Lower leg skin (tissue), 4 donors: Measurements from ENCODE around the gene STIL. TPM values are rescaled to one million over a fixed set of nuclear protein-coding genes. Genes with fewer than 3 reads are reported as not detected.

Source experiments
- DNase-seq, 2 donors: peaks; one replicate each; pipeline ENCODE4 v3.0.0-alpha.2; 2019; ENCODE audit warnings: low spot score in 2 of 2
- H3K4me3 ChIP-seq: fragments of 200-600 bp; sonication (generic); 2 replicates; pipeline ENCODE4 v1.5.1; 2017; ENCODE audit warnings: mild to moderate bottlenecking, low read depth; ENCODE audit not compliant: poor library complexity, severe bottlenecking
- CTCF ChIP-seq, 3 donors: fragments of 450-650 bp; IDR thresholded peaks; one replicate each; pipeline ENCODE4 v1.5.1; 2016; ENCODE audit warnings: antibody characterized with exemption in 3 of 3, mild to moderate bottlenecking in 3 of 3, moderate library complexity in 2 of 3
- POLR2A ChIP-seq, 2 donors: fragments of 450-650 bp; IDR thresholded peaks; one replicate each; pipeline ENCODE4 v1.6.1; 2016 to 2017; ENCODE audit warnings: antibody characterized with exemption in 2 of 2, mild to moderate bottlenecking in 1 of 2, moderate library complexity in 1 of 2
- WGBS, 2 donors: methylation state at CpG; one replicate each; pipeline ENCODE4 v1.1.5; 2018; 5-methylcytosine and 5-hydroxymethylcytosine counted together
- intact Hi-C: fragments of 100-400 bp; cut with DNase I; formaldehyde crosslinking; loops from one replicate; pipeline ENCODE4 v1.15.0; 2023; ENCODE audit warnings: low total_unique reads
- total RNA-seq, 4 donors: library from RNA; depleted of rRNA; stranded (reverse); fragments of >200 nt; gene quantifications; one replicate each; pipeline ENCODE4 v1.1.0, GENCODE V29; 2016

STIL gene
- total RNA-seq, 4 donors from 2014 or later, result 1.8 to 9.7 (median 4.3) TPM

GRCh38 chr1:47262787-47263413 is 51.0 kb downstream of the STIL start:
- TF ChIP-seq POLR2A (IDR thresholded peaks at IDR 0.05), result no peak
- peak in 1 of 3 donors; percentile 9 for TF ChIP-seq CTCF (IDR thresholded peaks at IDR 0.05)
- intact Hi-C loops, result no loop called here
- 95 to 100% methylated on average over 1 of the region's 1 CpG for WGBS, 2 donors
- DNase-seq, result peak in 1 of 2 donors; percentile 28
- H3K4me3 ChIP-seq, result no peak overlapping the region

- no peak overlapping the region for H3K4me3 ChIP-seq
- TF ChIP-seq POLR2A (IDR thresholded peaks at IDR 0.05) (no peak), CTCF (IDR thresholded peaks at IDR 0.05) (no peak)
- no peak for DNase-seq
- intact Hi-C loops, result no loop called here
- WGBS, 2 donors, result 81 to 85% methylated on average over 2 of the region's 2 CpGs
These were observed 56.7 kb downstream of the STIL start for GRCh38 chr1:47257224-47257623.

- no peak for TF ChIP-seq POLR2A (IDR thresholded peaks at IDR 0.05)
- TF ChIP-seq CTCF (IDR thresholded peaks at IDR 0.05), result no peak
- no peak overlapping the region for H3K4me3 ChIP-seq
- intact Hi-C loops, result no loop called here
- no peak for DNase-seq
- WGBS, 2 donors, result 94 to 95% methylated on average over 5 of the region's 5 CpGs
These were observed 61.2 kb downstream of the STIL start for GRCh38 chr1:47252795-47253194.

GRCh38 chr1:47252369-47252768 is 61.6 kb downstream of the STIL start:
- no peak for TF ChIP-seq CTCF (IDR thresholded peaks at IDR 0.05)
- TF ChIP-seq POLR2A (IDR thresholded peaks at IDR 0.05), result no peak
- DNase-seq, result no peak
- intact Hi-C loops, result no loop called here
- WGBS, 2 donors, result 75 to 91% methylated on average over 1 of the region's 1 CpG
- H3K4me3 ChIP-seq, result no peak overlapping the region

- intact Hi-C loops, result no loop called here
- WGBS, 2 donors, result 91 to 94% methylated on average over 3 of the region's 3 CpGs
These were observed 64.2 kb downstream of the STIL start for GRCh38 chr1:47249755-47250154.

More at GRCh38 chr1:47249755-47250154, 64.2 kb downstream of the STIL start:
- DNase-seq, result no peak
- TF ChIP-seq POLR2A (IDR thresholded peaks at IDR 0.05), result no peak
- no peak for TF ChIP-seq CTCF (IDR thresholded peaks at IDR 0.05)
- no peak overlapping the region for H3K4me3 ChIP-seq
